ENCODE results near the gene SRSF1.

The SRSF1 gene

DNA sequence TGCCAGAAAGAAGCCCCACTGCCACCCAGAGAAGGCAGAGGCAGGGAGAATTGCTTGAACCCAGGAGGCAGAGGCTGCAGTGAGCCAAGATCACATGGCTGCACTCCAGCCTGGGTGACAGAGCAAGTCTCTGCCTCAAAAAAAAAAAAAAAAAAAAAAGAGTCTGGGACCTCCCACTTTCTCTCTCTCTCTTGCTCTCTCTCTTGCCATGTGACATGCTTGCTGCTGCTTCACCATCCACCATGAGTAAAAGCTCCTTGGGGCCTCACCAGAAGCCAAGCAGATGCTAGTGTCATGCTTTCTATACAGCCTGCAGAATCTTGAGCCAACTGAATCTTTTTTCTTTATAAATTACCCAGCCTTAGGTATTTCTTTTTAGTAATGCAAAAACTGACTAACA, 21.5 kb upstream of the SRSF1 start:
- H3K4me2 ChIP-seq (ENCODE audit: low read length) = no peak overlapping the region
- no peak for TF ChIP-seq EZH2phosphoT487 (IDR thresholded peaks at IDR 0.05; ENCODE audit: low read depth)
- TF ChIP-seq, protein P1, sequence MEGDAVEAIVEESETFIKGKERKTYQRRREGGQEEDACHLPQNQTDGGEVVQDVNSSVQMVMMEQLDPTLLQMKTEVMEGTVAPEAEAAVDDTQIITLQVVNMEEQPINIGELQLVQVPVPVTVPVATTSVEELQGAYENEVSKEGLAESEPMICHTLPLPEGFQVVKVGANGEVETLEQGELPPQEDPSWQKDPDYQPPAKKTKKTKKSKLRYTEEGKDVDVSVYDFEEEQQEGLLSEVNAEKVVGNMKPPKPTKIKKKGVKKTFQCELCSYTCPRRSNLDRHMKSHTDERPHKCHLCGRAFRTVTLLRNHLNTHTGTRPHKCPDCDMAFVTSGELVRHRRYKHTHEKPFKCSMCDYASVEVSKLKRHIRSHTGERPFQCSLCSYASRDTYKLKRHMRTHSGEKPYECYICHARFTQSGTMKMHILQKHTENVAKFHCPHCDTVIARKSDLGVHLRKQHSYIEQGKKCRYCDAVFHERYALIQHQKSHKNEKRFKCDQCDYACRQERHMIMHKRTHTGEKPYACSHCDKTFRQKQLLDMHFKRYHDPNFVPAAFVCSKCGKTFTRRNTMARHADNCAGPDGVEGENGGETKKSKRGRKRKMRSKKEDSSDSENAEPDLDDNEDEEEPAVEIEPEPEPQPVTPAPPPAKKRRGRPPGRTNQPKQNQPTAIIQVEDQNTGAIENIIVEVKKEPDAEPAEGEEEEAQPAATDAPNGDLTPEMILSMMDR (IDR thresholded peaks at IDR 0.05; ENCODE audit: low read depth, low read length) = no peak

DNA sequence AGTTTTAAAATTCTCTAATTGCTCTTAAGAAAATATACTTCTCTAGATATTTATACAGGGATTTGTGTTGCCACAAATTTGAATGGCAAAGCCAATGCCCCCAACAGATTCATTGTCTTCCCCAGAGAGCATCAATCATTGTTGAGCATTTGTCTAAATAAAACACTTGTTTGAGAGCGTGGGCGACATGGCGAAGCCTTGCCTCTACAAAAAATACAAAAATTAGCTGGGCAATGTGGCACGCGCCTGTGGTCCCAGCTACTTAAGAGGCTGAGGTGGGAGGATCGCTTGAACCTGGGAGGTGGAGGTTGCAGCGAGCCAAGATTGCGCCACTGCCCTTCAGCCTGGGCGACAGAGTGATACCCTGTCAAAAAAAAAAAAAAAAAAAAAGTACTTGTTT, 13.4 kb upstream of the SRSF1 start:
- no peaks in the 10 kb centered on the region for H3K36me3 ChIP-seq (replicated peaks; ENCODE audit: low read depth, low read length)
- no peaks in the 10 kb centered on the region for H4K20me1 ChIP-seq (ENCODE audit: insufficient read depth, low read length)
- no peak overlapping the region for H3K4me2 ChIP-seq (ENCODE audit: low read length)
- H3K4me1 ChIP-seq (ENCODE audit: low read length) = no peaks in the 10 kb centered on the region
- H3K9me3 ChIP-seq (ENCODE audit: insufficient read depth, low read length) = no peaks in the 10 kb centered on the region
- no peak for TF ChIP-seq EZH2phosphoT487 (IDR thresholded peaks at IDR 0.05; ENCODE audit: low read depth)
- TF ChIP-seq, protein P1 (IDR thresholded peaks at IDR 0.05; ENCODE audit: low read depth, low read length) = no peak
- no peak overlapping the region for H3K4me3 ChIP-seq (ENCODE audit: low read length)
- no peak overlapping the region for H3K9ac ChIP-seq (ENCODE audit: low read length)
- H3K79me2 ChIP-seq (ENCODE audit: low read length) = no peaks in the 10 kb centered on the region
- no peak overlapping the region for H3K27ac ChIP-seq (ENCODE audit: low read length)
- H3K27me3 ChIP-seq (ENCODE audit: low read depth, low read length) = peaks cover 19% of the 10 kb centered on the region
- no peak overlapping the region for H2AFZ ChIP-seq (ENCODE audit: low read depth, low read length)

More for the DNA sequence above, 21.5 kb upstream of the SRSF1 start:
- Histone ChIP-seq H3K9ac (ENCODE audit: low read length) (no peak overlapping the region), H3K9me3 (ENCODE audit: insufficient read depth, low read length) (no peaks in the 10 kb centered on the region), H4K20me1 (ENCODE audit: insufficient read depth, low read length) (no peaks in the 10 kb centered on the region), H3K36me3 (replicated peaks; ENCODE audit: low read depth, low read length) (no peaks in the 10 kb centered on the region), H3K27ac (ENCODE audit: low read length) (no peak overlapping the region), H3K4me1 (ENCODE audit: low read length) (no peaks in the 10 kb centered on the region), H2AFZ (ENCODE audit: low read depth, low read length) (no peak overlapping the region), H3K4me3 (ENCODE audit: low read length) (no peak overlapping the region), H3K27me3 (ENCODE audit: low read depth, low read length) (peaks cover 8% of the 10 kb centered on the region), H3K79me2 (ENCODE audit: low read length) (no peaks in the 10 kb centered on the region)

DNA sequence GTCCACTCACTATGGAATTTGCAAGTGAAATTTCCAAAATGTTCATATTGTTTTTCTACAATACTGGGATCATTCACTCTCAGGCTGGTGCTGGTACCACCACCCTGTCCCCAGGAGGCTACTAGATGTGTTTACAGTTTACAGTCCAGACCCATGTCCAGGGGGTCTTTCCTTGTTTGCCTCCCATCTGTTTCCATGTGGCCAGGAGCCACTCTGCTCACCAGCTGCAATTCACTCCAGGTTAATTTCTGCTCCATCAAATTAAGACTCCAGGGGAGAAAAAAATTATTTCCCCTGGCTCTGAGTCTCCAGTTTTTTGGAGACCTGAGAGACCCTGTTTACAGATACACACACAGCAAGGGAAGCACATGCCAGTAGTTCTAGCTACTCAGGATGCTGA, 12.5 kb upstream of the SRSF1 start:
- H3K36me3 ChIP-seq (replicated peaks; ENCODE audit: low read depth, low read length) = no peaks in the 10 kb centered on the region
- H3K4me3 ChIP-seq (ENCODE audit: low read length) = no peak overlapping the region
- no peak overlapping the region for H2AFZ ChIP-seq (ENCODE audit: low read depth, low read length)
- no peak overlapping the region for H3K27ac ChIP-seq (ENCODE audit: low read length)
- H3K9me3 ChIP-seq (ENCODE audit: insufficient read depth, low read length) = no peaks in the 10 kb centered on the region
- H3K4me2 ChIP-seq (ENCODE audit: low read length) = no peak overlapping the region
- no peak for TF ChIP-seq EZH2phosphoT487 (IDR thresholded peaks at IDR 0.05; ENCODE audit: low read depth)
- TF ChIP-seq, protein P1 (IDR thresholded peaks at IDR 0.05; ENCODE audit: low read depth, low read length) = no peak
- H4K20me1 ChIP-seq (ENCODE audit: insufficient read depth, low read length) = no peaks in the 10 kb centered on the region
- no peaks in the 10 kb centered on the region for H3K79me2 ChIP-seq (ENCODE audit: low read length)
- no peaks in the 10 kb centered on the region for H3K4me1 ChIP-seq (ENCODE audit: low read length)
- no peak overlapping the region for H3K9ac ChIP-seq (ENCODE audit: low read length)
- peaks cover 19% of the 10 kb centered on the region for H3K27me3 ChIP-seq (ENCODE audit: low read depth, low read length)

DNA sequence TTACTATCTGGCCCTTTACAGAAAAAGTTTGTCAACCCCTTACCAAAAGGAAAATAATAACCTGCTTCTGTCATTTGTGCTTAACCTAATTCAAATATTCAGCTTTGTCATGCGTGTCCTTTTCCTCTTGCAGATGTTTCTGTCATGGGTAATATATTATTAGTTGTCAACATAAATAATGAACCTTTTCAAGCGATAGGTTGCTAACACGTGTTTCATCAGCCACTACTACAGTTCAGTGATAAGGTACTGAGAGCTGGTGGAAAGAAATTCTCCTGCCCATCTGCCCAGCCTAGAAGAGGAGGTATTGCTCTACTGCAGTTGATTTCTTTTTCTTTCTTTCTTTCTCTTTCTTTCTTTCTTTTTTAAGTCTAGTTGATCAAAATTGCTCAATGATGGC, 12.0 kb upstream of the SRSF1 start:
- H3K9ac ChIP-seq (ENCODE audit: low read length) = no peak overlapping the region
- H3K36me3 ChIP-seq (replicated peaks; ENCODE audit: low read depth, low read length) = no peaks in the 10 kb centered on the region
- H2AFZ ChIP-seq (ENCODE audit: low read depth, low read length) = no peak overlapping the region
- H3K79me2 ChIP-seq (ENCODE audit: low read length) = no peaks in the 10 kb centered on the region
- no peaks in the 10 kb centered on the region for H4K20me1 ChIP-seq (ENCODE audit: insufficient read depth, low read length)
- no peaks in the 10 kb centered on the region for H3K9me3 ChIP-seq (ENCODE audit: insufficient read depth, low read length)
- no peak overlapping the region for H3K27ac ChIP-seq (ENCODE audit: low read length)
- no peak overlapping the region for H3K4me2 ChIP-seq (ENCODE audit: low read length)
- peaks cover 19% of the 10 kb centered on the region for H3K27me3 ChIP-seq (ENCODE audit: low read depth, low read length)
- TF ChIP-seq, protein P1 (IDR thresholded peaks at IDR 0.05; ENCODE audit: low read depth, low read length) = no peak
- TF ChIP-seq EZH2phosphoT487 (IDR thresholded peaks at IDR 0.05; ENCODE audit: low read depth) = no peak
- no peak overlapping the region for H3K4me3 ChIP-seq (ENCODE audit: low read length)
- H3K4me1 ChIP-seq (ENCODE audit: low read length) = no peaks in the 10 kb centered on the region
